ENCODE measurements around the gene C19orf18.
"Not testable (repeated sequence)": the region's sequence is repeated elsewhere in the genome, so short reads cannot be mapped to it uniquely, and the experiment has no call there.

Gene C19orf18

DNA sequence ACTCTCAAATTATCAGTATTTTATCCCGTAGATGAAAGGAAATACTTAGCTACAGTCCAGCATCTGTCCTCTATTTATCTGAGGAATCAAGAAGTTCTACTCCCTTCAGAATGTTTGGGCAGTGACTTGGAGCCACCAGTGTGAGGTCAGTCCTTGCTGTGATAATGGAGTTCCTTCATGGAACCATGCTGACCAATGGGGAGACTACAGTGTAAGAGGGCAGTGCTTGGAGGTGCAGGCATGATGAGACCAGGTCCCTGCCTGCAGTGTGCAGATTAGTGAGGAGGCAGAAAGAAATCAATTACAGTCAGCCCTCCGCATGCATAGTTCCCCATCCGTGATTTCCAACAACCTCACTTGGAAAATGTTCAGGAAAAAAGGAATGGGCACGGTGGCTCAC, at the start of gene C19orf18:
TSS of gene C19orf18 (minus strand) at position 101 of the 400 bp plus-strand sequence. CDS start 102 bp downstream, outside the sequence.
- Mint-ChIP-seq H3K27ac (no peak within 1 kb of the TSS), H3K36me3 (peaks cover 49% of the 10 kb centered on the region), H3K4me1 (no peaks in the 10 kb centered on the region), H3K9me3 (peaks cover 27% of the 10 kb centered on the region), H3K4me3 (peak within 1 kb of the TSS; percentile 55), H3K27me3 (no peaks in the 10 kb centered on the region)

DNA sequence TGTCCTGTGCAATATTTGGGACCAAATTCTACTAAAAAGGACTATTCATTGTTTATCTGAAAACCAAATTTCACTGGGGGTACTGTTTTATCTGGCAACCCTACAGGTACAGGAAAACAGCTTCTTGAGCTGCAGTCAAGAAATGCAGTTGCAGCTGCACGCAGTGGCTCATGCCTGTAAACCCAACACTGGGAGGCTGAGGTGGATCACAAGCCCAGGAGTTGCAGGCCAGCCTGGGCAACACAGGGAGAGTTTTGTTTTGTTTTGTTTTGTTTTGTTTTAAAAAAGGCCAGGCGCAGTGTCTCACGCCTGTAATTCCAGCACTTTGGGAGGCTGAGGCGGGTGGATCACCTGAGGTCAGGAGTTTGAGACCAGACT, 47.9 kb upstream of the C19orf18 start:
- Mint-ChIP-seq H3K36me3 (peaks cover 10% of the 10 kb centered on the region), H3K4me1 (no peaks in the 10 kb centered on the region), H3K4me3 (no peak overlapping the region), H3K27me3 (no peaks in the 10 kb centered on the region), H3K27ac (no peak overlapping the region), H3K9me3 (peaks cover 10% of the 10 kb centered on the region)

DNA sequence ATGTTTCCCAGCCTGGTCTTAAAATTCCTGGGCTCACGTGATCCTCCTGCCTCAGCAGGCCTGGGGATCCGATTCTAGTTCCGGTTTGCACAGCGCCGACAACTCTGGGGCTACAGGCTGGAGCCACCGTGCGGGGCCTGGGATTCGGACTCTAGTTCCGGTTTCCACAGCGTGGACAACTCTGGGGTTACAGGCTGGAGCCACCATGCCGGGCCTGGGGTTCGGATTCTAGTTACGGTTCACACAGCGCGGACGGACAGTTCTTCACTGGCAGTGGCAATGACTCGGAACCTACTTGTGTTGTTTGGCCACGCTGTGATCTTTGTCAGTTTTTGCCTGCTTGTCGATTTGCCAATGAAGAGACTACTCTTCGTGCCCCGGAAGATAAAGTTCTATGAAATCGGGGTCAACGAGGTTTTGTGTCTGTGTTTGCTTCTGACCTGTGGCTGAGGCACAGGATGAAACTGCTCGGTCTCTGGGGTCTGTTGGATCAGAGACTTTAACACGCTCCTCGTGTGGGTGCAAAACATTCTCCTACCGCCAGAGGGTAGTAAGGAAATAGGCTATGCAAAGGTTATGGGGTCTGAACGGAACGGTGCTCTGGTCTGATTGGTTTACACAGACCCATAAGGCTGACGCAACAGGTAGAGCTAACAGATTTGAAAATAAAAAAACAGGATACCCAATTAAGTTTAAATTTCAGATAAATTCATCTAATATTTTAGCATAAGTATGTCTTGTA, 47.4 kb upstream of the C19orf18 start:
- Mint-ChIP-seq H3K27me3 (peaks cover 2% of the 10 kb centered on the region), H3K9me3 (peaks cover 10% of the 10 kb centered on the region), H3K4me1 (no peaks in the 10 kb centered on the region), H3K27ac (no peak overlapping the region), H3K36me3 (peaks cover 10% of the 10 kb centered on the region), H3K4me3 (no peak overlapping the region)

DNA sequence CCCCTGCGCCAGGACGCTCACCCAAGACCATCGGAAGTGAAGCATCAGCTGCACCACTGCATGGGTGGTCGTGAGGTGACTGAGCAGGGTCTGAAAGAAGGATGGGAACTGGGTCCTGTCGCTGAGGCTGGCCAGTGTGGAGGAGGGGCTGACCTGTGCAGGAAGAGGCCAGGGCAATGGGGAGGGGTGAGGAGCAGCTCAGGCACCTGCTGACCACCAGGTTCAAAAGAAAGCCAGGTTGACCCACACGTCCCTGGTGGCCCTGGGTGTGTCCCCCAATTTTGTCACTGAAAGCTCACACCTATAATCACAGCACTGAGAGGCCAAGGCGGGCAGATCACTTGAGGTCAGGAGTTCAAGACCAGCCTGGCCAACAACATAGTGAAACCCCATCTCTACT, 45.8 kb upstream of the C19orf18 start:
- Mint-ChIP-seq H3K4me1 (no peaks in the 10 kb centered on the region), H3K36me3 (peaks cover 9% of the 10 kb centered on the region), H3K27me3 (peaks cover 2% of the 10 kb centered on the region), H3K9me3 (peaks cover 5% of the 10 kb centered on the region), H3K27ac (no peak overlapping the region), H3K4me3 (no peak overlapping the region)

DNA sequence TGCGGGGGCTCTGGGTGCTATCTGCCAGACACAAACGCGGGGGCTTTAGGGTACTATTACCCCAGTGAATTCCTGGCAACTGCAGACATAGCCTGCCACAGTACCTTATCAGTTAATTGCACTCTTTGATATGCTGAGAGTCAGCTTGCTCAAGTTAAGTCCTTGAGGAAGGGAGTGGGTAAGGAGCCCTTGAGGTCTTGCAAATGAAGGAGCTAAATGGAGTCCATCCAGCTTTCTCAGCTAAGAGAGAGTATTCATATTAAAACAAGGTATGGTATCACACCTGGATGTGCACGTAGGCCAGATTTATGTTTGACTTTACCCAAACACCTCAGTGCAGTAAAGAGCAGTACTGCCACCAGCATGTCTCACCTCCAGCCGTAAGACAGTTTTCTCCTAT, 39.8 kb upstream of the C19orf18 start:
- Mint-ChIP-seq H3K4me3 (no peak overlapping the region), H3K4me1 (peaks cover 3% of the 10 kb centered on the region), H3K36me3 (peaks cover 12% of the 10 kb centered on the region), H3K9me3 (peaks cover 4% of the 10 kb centered on the region), H3K27me3 (peaks cover 2% of the 10 kb centered on the region), H3K27ac (no peak overlapping the region)

DNA sequence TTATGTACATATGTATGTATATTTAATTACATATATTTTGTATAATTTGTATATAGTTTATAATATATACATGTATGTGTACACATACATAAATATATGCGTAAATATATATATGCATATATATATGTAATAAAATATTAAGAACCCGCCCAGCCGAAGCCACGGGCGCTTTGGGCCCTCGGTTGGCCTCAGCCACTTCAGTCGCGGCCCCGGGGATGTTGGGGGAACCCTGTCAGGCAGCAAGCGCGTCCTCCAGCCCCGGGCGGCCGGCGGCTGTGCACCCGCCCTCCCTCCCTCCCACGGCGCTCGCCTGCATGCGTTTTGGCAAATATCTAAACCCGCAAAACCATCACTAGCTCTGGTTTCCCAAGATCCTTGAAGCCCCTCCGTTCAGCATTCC, 36.2 kb upstream of the C19orf18 start:
- Mint-ChIP-seq H3K36me3 (peaks cover 34% of the 10 kb centered on the region), H3K27ac (no peak overlapping the region), H3K9me3 (peaks cover 9% of the 10 kb centered on the region), H3K27me3 (no peaks in the 10 kb centered on the region), H3K4me3 (peak overlapping the region; percentile 55), H3K4me1 (peaks cover 3% of the 10 kb centered on the region)

DNA sequence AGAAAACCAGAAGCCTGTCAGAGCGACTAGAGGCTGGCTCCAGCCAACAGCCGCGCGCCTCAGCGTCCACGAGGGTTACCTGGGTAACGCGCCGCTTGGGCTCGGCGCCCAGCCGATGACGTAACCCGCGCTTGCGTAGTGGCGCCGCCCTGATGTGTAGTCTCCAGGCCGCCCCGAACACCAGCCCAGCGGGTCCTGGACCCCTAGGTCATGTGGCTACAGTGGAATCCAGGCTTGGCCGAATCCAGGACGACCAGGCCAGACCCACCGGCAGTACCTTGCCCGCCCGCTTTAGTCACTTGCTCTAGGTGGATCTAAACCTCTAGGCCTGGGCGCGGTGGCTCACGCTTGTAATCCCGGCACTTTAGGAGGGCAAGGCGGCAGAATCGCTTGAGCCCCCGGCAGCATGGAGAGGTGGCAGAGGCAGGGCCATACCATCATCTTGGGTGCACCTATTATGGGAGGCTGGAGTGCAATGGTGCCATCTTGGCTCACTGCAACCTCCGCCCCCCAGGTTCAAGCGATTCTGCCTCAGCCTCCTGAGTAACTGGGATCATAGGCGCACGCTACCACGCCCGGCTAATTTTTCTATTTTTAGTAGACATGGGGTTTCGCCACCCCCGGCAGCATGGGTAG, 35.5 kb upstream of the C19orf18 start:
- peaks cover 40% of the 10 kb centered on the region for H3K36me3 Mint-ChIP-seq
- peak overlapping the region; percentile 54 for H3K4me3 Mint-ChIP-seq
- H3K27me3 Mint-ChIP-seq: no peaks in the 10 kb centered on the region
- H3K9me3 Mint-ChIP-seq: peaks cover 10% of the 10 kb centered on the region
- no peak overlapping the region for H3K27ac Mint-ChIP-seq
- H3K4me1 Mint-ChIP-seq: peaks cover 3% of the 10 kb centered on the region

DNA sequence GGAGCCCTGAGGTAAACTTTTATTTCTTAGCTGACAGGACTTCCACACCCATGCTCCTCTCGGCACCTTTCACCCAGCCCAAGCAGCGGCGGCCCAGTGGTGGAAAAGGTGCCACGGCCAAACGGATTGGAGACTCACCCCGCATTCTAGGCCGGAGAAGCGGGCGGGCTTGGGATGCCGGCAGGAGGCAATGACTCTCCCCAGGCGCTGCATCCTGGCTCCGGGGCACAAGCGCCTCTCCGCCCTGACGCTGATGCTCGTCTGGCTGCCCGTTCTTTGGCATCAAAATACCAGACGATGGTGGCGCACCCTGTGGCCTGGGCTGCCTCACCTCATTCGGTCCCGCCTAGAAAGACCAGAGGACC, 34.9 kb upstream of the C19orf18 start:
- peaks cover 45% of the 10 kb centered on the region for H3K36me3 Mint-ChIP-seq
- no peak overlapping the region for H3K4me3 Mint-ChIP-seq
- no peaks in the 10 kb centered on the region for H3K27me3 Mint-ChIP-seq
- peaks cover 8% of the 10 kb centered on the region for H3K4me1 Mint-ChIP-seq
- H3K9me3 Mint-ChIP-seq: peaks cover 14% of the 10 kb centered on the region
- H3K27ac Mint-ChIP-seq: no peak overlapping the region

DNA sequence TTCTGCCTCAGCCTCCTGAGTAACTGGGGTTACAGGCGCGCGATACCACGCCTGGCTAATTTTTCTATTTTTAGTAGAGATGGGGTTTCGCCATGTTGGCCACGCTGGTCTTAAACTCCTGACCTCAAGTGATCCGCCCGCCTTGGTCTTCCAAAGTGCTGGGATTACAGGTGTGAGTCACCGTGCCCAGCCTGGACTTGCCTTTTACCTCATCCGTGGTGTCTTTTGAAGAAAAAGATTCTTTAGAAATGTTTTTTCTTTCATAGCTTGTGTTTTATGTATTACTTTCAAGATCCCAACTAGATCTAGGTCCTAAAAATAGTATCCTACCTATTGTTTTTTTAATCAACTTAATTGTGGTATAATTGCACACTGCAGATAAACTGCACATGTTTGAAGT, 34.5 kb upstream of the C19orf18 start:
- Mint-ChIP-seq H3K9me3 (peaks cover 17% of the 10 kb centered on the region), H3K36me3 (peaks cover 49% of the 10 kb centered on the region)
- not testable (repeated sequence) for H3K4me1 Mint-ChIP-seq, H3K27me3 Mint-ChIP-seq, H3K27ac Mint-ChIP-seq, H3K4me3 Mint-ChIP-seq

DNA sequence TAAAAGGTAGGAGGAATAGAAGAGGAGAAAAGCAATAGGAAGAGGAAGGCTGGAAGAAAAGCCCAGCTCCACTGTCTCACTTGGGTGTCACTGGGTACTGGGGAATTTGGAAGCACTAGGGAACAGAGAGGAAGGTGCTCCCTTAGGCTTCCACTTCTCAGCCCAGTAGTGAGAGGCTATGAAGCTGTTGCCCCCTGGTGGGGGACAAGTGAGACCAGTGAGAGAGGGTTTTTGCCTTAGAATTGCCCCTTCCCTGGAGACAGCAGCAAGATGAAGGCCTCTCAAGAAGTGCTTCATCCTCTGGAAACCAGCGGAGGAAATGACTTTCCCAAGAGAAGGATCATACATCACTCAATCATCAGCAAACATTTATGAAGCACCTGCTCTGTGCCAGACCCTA, 33.0 kb upstream of the C19orf18 start:
- peaks cover 19% of the 10 kb centered on the region for H3K9me3 Mint-ChIP-seq
- H3K36me3 Mint-ChIP-seq: peaks cover 49% of the 10 kb centered on the region
- H3K4me3 Mint-ChIP-seq: no peak overlapping the region
- H3K27me3 Mint-ChIP-seq: no peaks in the 10 kb centered on the region
- no peak overlapping the region for H3K27ac Mint-ChIP-seq
- H3K4me1 Mint-ChIP-seq: peaks cover 15% of the 10 kb centered on the region

DNA sequence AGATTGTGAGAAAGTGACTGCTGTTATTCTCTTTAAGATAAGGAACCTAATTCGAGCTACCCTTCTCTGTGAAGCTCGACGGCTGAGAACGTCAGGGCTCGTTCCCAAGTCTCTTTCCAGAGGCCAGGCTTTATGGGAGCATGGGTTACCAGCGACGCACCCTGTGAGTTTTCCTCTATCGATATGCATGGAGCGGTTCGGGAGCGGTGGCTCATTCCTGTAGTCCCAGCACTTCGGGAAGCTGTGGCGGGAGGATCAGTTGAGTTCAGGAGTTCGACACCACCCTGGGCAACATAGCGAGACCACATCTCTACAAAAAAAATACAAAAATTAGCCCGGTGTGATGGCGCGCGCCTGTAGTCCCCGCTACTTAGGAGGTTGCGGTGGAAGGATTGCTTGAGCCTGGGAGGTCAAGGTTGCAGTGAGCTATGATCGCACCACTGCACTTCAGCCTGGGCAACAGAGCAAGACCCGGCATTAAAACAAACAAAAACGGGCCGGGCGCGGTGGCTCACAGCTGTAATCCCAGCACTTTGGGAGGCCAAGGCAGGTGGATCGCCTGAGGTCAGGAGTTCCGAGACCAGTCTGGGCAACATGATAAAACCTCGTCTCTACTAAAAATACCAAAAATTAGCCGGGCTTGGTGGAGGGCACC, 29.0 kb upstream of the C19orf18 start:
- H3K4me1 Mint-ChIP-seq: peaks cover 29% of the 10 kb centered on the region
- H3K9me3 Mint-ChIP-seq: peaks cover 22% of the 10 kb centered on the region
- H3K36me3 Mint-ChIP-seq: peaks cover 68% of the 10 kb centered on the region
- peak overlapping the region; percentile 88 for H3K27ac Mint-ChIP-seq
- H3K4me3 Mint-ChIP-seq: peak overlapping the region; percentile 90
- H3K27me3 Mint-ChIP-seq: no peaks in the 10 kb centered on the region

DNA sequence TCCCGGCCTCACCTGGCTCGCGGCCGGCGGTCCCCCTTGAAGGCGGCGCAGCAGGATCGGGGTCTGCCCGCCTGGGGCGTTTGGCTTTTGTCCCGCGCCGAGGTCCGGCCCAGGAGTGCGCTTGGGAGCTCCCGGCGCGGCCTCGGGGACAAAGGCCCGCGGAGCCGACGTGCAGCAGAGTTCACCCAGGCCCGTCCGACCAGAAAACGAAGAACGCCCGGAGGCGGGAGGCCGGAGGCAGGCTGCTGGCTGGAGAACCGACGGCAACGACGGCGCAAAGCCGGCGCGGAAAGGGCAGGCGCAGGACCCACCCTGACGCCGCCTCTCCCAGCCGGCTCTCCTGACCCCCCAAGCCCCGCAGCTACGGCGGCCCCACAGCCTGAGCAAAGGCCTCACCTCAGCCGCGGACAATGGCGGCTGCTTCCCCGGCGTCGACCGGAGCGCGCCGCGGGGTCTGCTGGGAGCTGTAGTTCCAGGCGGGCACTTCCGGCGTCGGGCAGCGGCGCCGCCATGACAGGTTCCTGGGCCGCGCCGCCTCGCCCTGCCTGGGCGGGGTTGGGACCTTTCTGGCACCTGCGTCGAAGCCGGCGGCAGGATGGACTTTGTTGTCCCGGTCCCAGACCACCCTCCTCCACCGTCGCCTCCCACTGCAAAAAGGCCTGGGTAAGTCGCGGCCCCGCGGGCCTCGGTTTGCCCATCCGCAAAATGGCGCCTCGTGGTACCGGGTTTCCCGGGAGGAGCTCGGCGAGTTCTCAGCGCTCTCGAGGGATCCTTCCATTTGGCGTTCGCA, 28.2 kb upstream of the C19orf18 start, which contains the start of gene ZNF606:
TSS of gene ZNF606 (minus strand) at position 437 of the 790 bp plus-strand sequence. CDS start 1,501 bp downstream, outside the sequence.
- Mint-ChIP-seq H3K4me3 (peak within 1 kb of the TSS; percentile 90), H3K36me3 (peaks cover 72% of the 10 kb centered on the region), H3K4me1 (peaks cover 29% of the 10 kb centered on the region), H3K27ac (peak within 1 kb of the TSS; percentile 88), H3K9me3 (peaks cover 20% of the 10 kb centered on the region), H3K27me3 (no peaks in the 10 kb centered on the region)

DNA sequence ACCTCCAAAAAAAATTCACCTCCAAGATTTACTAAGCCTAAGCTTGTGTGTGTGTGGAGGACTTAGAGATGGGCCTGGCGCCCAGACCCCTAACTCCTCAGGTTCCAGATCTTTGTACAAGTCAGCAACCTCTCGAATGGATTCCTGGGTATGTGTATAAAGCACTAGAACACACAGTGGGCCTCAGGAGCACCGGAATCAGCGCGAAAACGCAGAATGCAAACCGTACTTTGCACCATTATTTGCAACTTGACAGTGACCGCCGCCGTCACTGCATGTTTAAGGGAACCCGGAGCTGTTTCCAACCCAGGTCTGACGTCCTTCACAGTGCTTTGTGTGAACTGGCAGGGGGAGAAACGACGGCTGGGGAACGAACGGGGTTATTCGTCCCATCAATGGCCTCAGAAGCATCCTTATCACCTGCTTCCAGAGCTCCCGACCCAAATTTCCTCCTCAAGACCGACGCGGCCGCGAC, 27.6 kb upstream of the C19orf18 start:
- H3K4me3 Mint-ChIP-seq: peak overlapping the region; percentile 90
- peaks cover 73% of the 10 kb centered on the region for H3K36me3 Mint-ChIP-seq
- H3K27ac Mint-ChIP-seq: peak overlapping the region; percentile 65
- H3K27me3 Mint-ChIP-seq: no peaks in the 10 kb centered on the region
- peaks cover 16% of the 10 kb centered on the region for H3K9me3 Mint-ChIP-seq
- H3K4me1 Mint-ChIP-seq: peaks cover 29% of the 10 kb centered on the region

DNA sequence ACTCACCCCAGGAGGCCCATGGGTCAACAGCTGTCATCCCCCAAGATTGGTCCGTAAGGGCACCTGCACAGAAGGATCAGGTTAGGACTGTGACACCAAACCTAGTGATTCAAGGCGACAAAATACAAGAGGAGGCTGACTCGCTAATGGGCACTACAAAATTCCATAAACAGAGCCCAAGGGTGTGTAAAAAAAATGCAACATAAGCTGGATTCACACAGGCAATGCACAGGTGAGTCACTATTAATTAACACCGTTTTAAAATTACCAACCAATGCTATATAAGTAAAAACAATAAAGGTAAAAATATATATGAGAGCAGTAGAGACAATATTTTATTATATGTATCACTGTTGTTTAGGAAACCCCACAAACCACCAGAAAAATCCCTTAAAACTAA, 26.3 kb upstream of the C19orf18 start:
- Mint-ChIP-seq H3K27me3 (no peaks in the 10 kb centered on the region), H3K27ac (no peak overlapping the region), H3K9me3 (peaks cover 16% of the 10 kb centered on the region)

DNA sequence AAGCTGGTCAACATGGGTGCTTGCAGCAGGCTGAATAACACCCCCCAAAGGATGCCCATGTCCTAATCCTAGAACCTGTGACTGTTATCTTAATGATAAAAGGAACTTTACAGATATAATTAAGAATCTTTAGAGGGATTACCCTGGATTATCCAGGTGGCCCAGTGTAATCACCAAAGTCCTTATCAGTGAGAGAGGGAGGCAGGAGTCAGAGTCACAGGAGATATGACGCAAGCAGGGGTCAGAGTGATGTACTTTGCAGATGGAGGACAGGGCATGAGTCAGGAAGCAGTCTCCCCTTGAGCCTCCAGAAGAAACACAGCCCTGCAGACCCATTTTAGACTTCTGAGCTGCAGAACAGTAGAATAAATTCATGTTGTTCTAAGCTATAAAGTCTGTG, 18.5 kb upstream of the C19orf18 start:
- no peaks in the 10 kb centered on the region for H3K4me1 Mint-ChIP-seq

More for the DNA sequence above, 26.3 kb upstream of the C19orf18 start:
- Mint-ChIP-seq H3K4me1 (peaks cover 29% of the 10 kb centered on the region), H3K4me3 (peak overlapping the region; percentile 90), H3K36me3 (peaks cover 73% of the 10 kb centered on the region)

More for the DNA sequence above, 18.5 kb upstream of the C19orf18 start:
- Mint-ChIP-seq H3K27me3 (no peaks in the 10 kb centered on the region), H3K36me3 (peaks cover 68% of the 10 kb centered on the region), H3K9me3 (peaks cover 19% of the 10 kb centered on the region), H3K27ac (no peak overlapping the region), H3K4me3 (no peak overlapping the region)

All from activated naive CD4-positive, alpha-beta T cell treated with anti-CD3 and anti-CD28 coated beads, Interleukin-2, amount 50 U/mL, for 24 hours (primary cell).